ENCODE results near the gene RAB44. TPM values are rescaled to one million over a fixed set of nuclear protein-coding genes. Genes with fewer than 3 reads are reported as not detected.

RAB44 gene
- total RNA-seq, 1 donor: not detected

DNA sequence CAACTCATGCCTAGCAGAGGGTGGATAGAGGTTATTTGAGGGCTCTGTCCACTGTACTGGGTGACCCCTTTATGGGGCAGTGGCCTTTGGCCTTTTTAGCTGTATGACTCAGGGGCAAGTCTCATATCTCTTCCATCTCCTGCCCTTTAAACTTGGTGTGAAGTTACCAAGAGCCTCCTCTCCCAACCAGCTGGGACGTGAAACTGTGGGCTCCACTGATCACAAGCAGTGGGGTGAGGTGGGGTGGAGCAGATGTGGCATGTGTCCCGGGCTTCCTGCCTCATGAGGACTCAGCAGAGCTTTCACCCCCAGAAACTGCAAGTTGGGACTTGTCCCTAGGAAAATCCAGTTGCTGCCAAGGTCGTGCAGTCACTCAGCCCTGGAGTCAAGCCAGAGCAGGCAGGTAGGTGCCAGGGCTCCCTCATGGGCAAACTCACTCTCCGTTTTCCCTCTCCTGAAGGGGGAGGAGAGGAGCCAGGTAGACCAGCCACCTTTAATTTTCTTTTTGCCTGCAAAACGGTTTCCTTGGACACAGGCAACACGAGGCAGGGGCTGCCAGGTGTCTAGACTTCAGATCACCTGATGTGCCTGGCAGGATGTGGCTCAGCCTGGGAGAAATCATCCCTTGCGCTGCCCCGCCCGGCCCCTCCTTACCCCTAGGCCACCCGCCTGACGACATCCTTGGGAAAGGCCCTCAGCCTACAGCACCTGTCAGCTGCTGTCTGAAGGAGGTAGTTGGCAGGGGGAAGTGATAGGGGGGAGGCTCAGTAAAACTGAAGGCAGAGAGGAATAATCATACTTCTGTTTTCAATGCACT is 15.1 kb upstream of the RAB44 start:
- TF ChIP-seq, protein P1, sequence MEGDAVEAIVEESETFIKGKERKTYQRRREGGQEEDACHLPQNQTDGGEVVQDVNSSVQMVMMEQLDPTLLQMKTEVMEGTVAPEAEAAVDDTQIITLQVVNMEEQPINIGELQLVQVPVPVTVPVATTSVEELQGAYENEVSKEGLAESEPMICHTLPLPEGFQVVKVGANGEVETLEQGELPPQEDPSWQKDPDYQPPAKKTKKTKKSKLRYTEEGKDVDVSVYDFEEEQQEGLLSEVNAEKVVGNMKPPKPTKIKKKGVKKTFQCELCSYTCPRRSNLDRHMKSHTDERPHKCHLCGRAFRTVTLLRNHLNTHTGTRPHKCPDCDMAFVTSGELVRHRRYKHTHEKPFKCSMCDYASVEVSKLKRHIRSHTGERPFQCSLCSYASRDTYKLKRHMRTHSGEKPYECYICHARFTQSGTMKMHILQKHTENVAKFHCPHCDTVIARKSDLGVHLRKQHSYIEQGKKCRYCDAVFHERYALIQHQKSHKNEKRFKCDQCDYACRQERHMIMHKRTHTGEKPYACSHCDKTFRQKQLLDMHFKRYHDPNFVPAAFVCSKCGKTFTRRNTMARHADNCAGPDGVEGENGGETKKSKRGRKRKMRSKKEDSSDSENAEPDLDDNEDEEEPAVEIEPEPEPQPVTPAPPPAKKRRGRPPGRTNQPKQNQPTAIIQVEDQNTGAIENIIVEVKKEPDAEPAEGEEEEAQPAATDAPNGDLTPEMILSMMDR (IDR thresholded peaks at IDR 0.05; ENCODE audit: insufficient read depth, low read length): no peak
- H3K4me3 ChIP-seq (ENCODE audit: low read depth, low read length): peak overlapping the region; percentile 70
- DNase-seq (ENCODE audit: low read depth): no peak

DNA sequence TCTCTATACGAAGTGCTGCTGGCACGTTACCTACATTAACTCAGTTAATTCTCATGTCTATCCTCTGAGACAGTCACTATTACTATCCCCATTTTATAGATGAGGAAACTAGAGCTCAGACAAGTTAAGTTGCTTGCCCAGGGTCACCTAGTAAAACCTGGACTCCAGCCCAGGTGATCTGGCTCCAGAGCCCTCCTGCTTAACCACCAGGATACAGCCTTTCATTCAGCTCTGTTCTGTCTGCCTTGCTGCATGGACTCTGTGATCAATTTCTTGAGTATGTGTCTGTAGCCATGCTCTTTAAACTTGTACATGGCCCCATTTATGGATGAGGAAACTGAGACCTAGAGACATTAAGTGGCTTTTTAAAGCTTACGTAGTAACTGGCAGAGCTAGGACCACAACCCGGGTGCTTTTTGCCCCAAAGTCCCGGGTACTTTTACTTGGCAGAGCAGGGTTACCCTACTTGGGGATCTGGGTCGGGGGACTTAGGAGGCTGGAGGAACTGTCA is 14.4 kb upstream of the RAB44 start:
- no peak for DNase-seq (ENCODE audit: low read depth)
- peak overlapping the region; percentile 70 for H3K4me3 ChIP-seq (ENCODE audit: low read depth, low read length)
- TF ChIP-seq, protein P1 (IDR thresholded peaks at IDR 0.05; ENCODE audit: insufficient read depth, low read length): no peak

DNA sequence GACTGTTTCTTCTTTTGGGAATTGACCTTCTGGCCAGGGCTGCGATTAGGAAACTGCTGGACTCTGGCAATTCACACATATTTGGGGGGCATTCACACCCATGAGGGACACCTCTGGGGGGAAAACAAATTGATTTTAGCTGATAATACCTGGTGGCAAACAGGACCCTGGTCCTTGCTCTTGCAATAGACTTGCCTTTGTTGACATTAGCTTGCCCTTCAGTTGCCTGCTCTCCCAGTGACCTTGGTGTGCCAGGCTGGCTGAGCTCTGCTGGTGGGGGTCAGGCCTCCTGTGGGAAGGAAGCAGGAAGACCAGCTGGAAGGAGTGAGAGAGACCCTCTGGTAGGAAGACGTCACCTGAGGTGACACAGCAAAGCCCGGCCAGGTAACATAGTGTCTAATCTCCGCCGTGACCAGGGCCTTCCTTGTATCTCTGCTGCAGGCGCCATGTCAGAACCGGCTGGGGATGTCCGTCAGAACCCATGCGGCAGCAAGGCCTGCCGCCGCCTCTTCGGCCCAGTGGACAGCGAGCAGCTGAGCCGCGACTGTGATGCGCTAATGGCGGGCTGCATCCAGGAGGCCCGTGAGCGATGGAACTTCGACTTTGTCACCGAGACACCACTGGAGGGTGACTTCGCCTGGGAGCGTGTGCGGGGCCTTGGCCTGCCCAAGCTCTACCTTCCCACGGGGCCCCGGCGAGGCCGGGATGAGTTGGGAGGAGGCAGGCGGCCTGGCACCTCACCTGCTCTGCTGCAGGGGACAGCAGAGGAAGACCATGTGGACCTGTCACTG is 13.8 kb upstream of the RAB44 start:
- DNase-seq (ENCODE audit: low read depth): no peak
- H3K4me3 ChIP-seq (ENCODE audit: low read depth, low read length): peak overlapping the region; percentile 70

DNA sequence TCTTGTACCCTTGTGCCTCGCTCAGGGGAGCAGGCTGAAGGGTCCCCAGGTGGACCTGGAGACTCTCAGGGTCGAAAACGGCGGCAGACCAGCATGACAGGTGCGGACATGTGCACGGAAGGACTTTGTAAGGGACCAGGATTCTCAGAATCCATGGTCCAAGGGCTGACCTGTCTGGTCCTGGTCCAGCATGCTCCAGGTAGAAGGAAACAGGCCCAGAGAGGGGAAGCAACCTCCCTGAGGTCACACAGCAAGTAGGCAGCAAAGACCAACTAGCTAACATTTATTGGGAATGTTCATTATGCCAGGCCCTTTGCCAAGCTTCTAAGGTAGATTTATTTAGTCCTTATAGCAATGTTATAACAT is 13.2 kb upstream of the RAB44 start:
- DNase-seq (ENCODE audit: low read depth): no peak
- no peak overlapping the region for H3K4me3 ChIP-seq (ENCODE audit: low read depth, low read length)
- TF ChIP-seq, protein P1 (IDR thresholded peaks at IDR 0.05; ENCODE audit: insufficient read depth, low read length): no peak

More for the DNA sequence above, 13.8 kb upstream of the RAB44 start:
- TF ChIP-seq, protein P1 (IDR thresholded peaks at IDR 0.05; ENCODE audit: insufficient read depth, low read length): no peak

DNA sequence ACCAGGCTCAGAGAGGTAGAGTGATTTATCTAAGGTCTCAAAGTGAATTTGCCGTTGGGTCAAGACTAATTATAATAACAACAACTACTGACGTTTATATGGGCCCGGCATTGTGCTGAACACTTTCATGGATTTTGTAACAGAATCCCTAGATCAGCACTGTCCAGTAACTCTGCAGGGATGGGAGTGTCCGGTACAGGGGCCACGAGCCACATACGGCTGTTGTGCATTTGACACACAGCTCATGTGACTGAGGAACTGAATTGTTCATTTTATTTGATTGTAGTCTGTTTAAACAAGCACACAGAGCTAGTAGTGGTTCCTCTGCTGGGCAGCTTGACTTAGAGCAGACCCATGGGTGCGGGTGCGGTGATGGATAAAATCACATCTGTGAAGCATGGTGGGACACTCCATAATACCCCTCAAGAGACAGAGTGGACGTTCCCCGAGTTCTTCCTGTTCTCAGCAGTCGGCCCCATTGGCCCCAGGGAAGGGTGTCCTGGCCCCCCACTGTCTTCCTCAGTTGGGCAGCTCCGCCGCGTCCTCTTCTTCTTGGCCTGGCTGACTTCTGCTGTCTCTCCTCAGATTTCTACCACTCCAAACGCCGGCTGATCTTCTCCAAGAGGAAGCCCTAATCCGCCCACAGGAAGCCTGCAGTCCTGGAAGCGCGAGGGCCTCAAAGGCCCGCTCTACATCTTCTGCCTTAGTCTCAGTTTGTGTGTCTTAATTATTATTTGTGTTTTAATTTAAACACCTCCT is 12.3 kb upstream of the RAB44 start:
- TF ChIP-seq, protein P1 (IDR thresholded peaks at IDR 0.05; ENCODE audit: insufficient read depth, low read length): no peak
- no peak for DNase-seq (ENCODE audit: low read depth)
- no peak overlapping the region for H3K4me3 ChIP-seq (ENCODE audit: low read depth, low read length)

DNA sequence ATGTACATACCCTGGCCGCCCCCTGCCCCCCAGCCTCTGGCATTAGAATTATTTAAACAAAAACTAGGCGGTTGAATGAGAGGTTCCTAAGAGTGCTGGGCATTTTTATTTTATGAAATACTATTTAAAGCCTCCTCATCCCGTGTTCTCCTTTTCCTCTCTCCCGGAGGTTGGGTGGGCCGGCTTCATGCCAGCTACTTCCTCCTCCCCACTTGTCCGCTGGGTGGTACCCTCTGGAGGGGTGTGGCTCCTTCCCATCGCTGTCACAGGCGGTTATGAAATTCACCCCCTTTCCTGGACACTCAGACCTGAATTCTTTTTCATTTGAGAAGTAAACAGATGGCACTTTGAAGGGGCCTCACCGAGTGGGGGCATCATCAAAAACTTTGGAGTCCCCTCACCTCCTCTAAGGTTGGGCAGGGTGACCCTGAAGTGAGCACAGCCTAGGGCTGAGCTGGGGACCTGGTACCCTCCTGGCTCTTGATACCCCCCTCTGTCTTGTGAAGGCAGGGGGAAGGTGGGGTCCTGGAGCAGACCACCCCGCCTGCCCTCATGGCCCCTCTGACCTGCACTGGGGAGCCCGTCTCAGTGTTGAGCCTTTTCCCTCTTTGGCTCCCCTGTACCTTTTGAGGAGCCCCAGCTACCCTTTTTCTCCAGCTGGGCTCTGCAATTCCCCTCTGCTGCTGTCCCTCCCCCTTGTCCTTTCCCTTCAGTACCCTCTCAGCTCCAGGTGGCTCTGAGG is 11.5 kb upstream of the RAB44 start:
- TF ChIP-seq, protein P1 (IDR thresholded peaks at IDR 0.05; ENCODE audit: insufficient read depth, low read length): no peak
- no peak for DNase-seq (ENCODE audit: low read depth)
- H3K4me3 ChIP-seq (ENCODE audit: low read depth, low read length): no peak overlapping the region

All from fibroblast of the aortic adventitia (primary cell).